ENCODE measurements around the gene PRDM1.
A peak's percentile ranks its signal among the peaks of the same experiment; 100 is the strongest.

PRDM1 gene

DNA sequence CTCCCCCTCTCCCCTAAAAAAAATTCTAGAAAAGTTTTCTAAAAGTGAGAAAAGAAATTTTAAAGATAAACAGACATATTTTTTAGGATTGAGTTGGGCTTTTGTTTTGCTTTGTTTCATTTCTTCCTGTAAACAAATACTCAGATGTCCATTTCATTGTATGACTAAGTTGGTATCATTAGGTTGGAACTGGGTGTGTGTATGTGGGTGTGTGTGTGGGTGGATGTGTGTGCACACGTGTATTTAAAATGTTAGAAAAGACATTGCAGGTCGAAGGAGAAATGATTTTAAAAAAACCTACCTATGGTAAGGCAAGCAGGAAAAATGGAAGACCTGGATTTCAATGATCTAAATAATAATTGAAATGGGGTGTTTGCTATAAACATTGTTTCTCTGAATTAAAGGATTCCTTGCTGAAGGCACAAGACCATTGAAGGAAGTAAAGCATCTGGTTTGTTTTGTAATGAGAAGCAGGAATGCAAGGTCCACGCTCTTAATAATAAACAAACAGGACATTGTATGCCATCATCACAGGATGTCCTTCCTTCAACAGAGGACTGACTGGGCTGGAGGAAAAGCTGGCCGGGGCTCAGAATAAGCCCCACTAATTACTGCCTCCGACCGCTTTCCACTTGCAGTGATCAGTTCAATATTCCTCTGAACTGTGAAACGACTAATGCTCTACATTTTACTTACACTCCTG lies 996 bp upstream of the PRDM1 start:
- TF ChIP-seq, protein P1, sequence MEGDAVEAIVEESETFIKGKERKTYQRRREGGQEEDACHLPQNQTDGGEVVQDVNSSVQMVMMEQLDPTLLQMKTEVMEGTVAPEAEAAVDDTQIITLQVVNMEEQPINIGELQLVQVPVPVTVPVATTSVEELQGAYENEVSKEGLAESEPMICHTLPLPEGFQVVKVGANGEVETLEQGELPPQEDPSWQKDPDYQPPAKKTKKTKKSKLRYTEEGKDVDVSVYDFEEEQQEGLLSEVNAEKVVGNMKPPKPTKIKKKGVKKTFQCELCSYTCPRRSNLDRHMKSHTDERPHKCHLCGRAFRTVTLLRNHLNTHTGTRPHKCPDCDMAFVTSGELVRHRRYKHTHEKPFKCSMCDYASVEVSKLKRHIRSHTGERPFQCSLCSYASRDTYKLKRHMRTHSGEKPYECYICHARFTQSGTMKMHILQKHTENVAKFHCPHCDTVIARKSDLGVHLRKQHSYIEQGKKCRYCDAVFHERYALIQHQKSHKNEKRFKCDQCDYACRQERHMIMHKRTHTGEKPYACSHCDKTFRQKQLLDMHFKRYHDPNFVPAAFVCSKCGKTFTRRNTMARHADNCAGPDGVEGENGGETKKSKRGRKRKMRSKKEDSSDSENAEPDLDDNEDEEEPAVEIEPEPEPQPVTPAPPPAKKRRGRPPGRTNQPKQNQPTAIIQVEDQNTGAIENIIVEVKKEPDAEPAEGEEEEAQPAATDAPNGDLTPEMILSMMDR (IDR thresholded peaks at IDR 0.05; ENCODE audit: insufficient read depth, low read depth, low read length, missing control alignments), result no peak
- DNase-seq (ENCODE audit: low read depth), result peak; percentile 79
- peak overlapping the region; percentile 51 for H3K4me3 ChIP-seq (ENCODE audit: low read length)

DNA sequence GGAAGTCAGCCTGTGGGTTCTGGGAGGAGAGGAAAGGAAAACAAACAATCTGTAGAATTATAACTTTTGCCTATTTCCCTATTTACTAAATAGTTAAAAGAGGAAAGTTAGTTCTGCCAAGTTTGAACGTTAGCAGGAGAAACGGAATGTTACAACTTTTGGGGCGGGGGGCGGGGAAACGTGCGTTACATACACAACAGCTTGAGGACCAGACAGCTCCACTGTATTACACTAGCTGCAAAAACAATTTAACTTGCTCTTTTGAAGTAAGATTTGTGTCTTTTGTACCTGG lies 498 bp upstream of the PRDM1 start:
- peak; percentile 39 for DNase-seq (ENCODE audit: low read depth)
- TF ChIP-seq, protein P1 (IDR thresholded peaks at IDR 0.05; ENCODE audit: insufficient read depth, low read depth, low read length, missing control alignments), result no peak
- peak overlapping the region; percentile 51 for H3K4me3 ChIP-seq (ENCODE audit: low read length)

DNA sequence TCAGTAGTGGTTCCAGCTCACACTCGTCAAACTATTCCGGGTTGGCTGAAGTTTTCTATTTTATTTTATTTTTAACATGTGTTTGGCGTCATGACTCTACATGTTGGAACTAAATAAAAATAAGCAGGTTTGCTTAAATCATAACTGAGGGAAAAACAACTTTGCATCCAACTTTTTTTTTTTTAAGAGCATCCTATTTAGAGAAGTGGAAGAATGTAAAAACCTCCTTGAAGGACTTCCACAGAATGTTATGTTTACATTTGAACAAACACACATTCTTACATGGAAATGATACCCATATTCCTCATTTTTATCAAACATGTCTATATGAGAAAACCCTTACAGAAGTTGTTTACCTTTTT lies 659 bp downstream of the PRDM1 start:
- no peak for DNase-seq (ENCODE audit: low read depth)
- H3K4me3 ChIP-seq (ENCODE audit: low read length), result peak overlapping the region; percentile 51
- TF ChIP-seq, protein P1 (IDR thresholded peaks at IDR 0.05; ENCODE audit: insufficient read depth, low read depth, low read length, missing control alignments), result no peak

DNA sequence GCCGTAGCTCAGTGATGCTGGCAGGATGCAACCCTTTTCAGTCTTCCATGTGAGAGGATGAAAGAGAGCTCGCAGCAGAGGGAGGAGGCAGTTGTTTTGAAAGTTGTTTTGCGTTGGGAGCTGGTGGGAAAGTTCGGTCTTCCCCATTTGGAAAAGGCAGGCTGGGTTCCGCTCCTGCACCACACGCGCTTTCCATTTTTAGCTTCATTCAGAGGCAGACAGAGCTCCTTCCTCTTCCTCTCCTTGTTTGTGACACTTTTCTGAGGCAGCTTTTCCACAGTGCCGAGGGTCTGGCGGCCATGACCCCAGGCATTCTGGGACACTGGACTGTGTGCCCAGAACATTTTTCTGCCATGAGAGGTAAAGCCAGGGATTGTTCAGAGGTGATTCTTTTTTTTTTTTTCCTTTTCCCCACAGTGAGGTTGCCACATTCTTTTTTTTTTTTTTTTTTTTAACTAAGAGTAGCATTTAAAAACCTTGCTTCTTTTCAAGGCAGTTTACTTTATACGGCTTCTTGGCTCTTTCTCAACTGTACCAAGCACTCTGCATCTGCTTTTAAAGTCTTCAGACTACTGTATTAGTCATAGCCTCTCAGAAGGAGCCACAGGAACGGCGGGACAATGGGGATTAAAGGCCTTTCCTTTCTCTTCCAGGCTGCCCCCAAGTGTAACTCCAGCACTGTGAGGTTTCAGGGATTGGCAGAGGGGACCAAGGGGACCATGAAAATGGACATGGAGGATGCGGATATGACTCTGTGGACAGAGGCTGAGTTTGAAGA lies 1.6 kb downstream of the PRDM1 start:
- H3K4me3 ChIP-seq (ENCODE audit: low read length), result peak overlapping the region; percentile 51
- TF ChIP-seq, protein P1 (IDR thresholded peaks at IDR 0.05; ENCODE audit: insufficient read depth, low read depth, low read length, missing control alignments), result no peak
- DNase-seq (ENCODE audit: low read depth), result peak; percentile 60

DNA sequence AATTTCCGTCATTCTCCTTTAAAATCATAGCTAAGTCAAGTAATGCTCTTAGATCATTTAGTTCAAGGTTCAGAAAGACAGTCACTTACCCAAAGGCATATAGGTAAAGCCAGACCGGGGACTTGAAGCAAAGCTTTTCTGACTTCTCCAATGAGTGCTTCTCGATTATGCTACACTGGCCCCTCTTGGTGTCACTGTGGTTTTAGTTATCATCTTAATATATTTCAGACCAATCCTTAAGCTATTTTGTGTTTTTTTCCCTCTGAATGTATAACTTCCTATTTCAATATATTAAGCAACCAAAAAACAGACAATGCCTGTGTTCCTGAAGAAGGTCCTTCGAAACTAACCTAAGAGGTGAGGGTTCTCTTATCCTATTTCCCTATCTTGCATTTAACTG lies 3.9 kb downstream of the PRDM1 start:
- H3K4me3 ChIP-seq (ENCODE audit: low read length), result no peak overlapping the region
- DNase-seq (ENCODE audit: low read depth), result no peak
- TF ChIP-seq, protein P1 (IDR thresholded peaks at IDR 0.05; ENCODE audit: insufficient read depth, low read depth, low read length, missing control alignments), result peak; percentile 29

DNA sequence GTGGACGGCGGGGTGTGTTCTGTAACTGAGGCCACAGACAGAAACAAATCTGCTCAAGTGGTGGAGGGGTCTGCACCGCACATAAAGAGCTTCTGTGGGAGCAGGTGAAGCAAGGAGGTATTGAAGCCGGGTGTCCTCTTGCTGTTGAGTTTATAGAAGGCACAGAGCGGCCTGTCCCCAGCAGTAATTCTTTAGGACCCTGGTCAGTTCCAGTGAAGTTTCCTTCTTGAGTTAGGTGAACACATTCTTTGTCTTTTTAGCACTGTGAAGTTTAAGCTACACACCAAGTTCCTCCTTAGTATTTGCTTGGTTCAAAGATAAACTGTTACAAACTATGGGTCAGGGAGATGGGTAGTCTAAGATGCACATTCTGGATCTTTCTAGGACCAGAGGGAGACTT lies 6.1 kb downstream of the PRDM1 start:
- no peak for DNase-seq (ENCODE audit: low read depth)
- TF ChIP-seq, protein P1 (IDR thresholded peaks at IDR 0.05; ENCODE audit: insufficient read depth, low read depth, low read length, missing control alignments), result no peak
- H3K4me3 ChIP-seq (ENCODE audit: low read length), result no peak overlapping the region
